ENCODE data around the gene MAP7. TPM values are rescaled to one million over a fixed set of nuclear protein-coding genes. Genes with fewer than 3 reads are reported as not detected.

Gene MAP7
- total and polyA plus RNA-seq, 2 of the 13 experiments (the other 11 are each of a cell fraction or from before 2014, with no cell fraction given) = 0.04 TPM; not detected in 1

GRCh38 chr6:136403110-136403980, 146.9 kb downstream of the MAP7 start:
- ChIA-PET CTCF (ENCODE audit: low intra/inter-chr PET ratio, low total read pairs) (no interaction called here), POLR2A (no interaction called here)
- H4K20me1 ChIP-seq (ENCODE audit: insufficient read depth, low read length) = no peaks in the 10 kb centered on the region
- no TSS peak for BruUV-seq (replicated peaks)
- intact Hi-C loops (cut with micrococcal nuclease; ENCODE audit: unreplicated experiment) = no loop called here
- no peaks in the 10 kb centered on the region for H3K36me3 ChIP-seq (replicated peaks in 1 of 2; ENCODE audit: control insufficient read depth in 1 of 2, insufficient read depth in 2 of 2, low read length in 2 of 2)
- FAIRE-seq = no peak
- H3K4me1 ChIP-seq (ENCODE audit: insufficient read depth, low read length) = no peaks in the 10 kb centered on the region
- no peaks in the 10 kb centered on the region for H3K79me2 ChIP-seq (ENCODE audit: insufficient read depth, low read length)
- no peaks in the 10 kb centered on the region for H3K9me3 ChIP-seq (ENCODE audit: low read length)
- TF ChIP-seq ATF4 (CRISPR knock-in tag; IDR thresholded peaks at IDR 0.05) (no peak), SSRP1 (CRISPR knock-in tag; IDR thresholded peaks at IDR 0.05) (no peak), NR3C1 (CRISPR knock-in tag; IDR thresholded peaks at IDR 0.05) (no peak), FOXO4 (CRISPR knock-in tag; conservative IDR thresholded peaks at IDR 0.05) (no peak), ZNF792 (CRISPR knock-in tag; IDR thresholded peaks at IDR 0.05) (no peak), CAMTA2 (CRISPR knock-in tag; IDR thresholded peaks at IDR 0.05; ENCODE audit: borderline replicate concordance) (no peak), ELF1 (CRISPR knock-in tag; IDR thresholded peaks at IDR 0.05) (no peak), ZKSCAN5 (CRISPR knock-in tag; IDR thresholded peaks at IDR 0.05) (no peak), ZNF460 (CRISPR knock-in tag; IDR thresholded peaks at IDR 0.05; ENCODE audit: borderline replicate concordance) (no peak), ZBTB1 (CRISPR knock-in tag; IDR thresholded peaks at IDR 0.05; ENCODE audit: borderline replicate concordance) (no peak)
- TF ChIP-seq, protein P1, sequence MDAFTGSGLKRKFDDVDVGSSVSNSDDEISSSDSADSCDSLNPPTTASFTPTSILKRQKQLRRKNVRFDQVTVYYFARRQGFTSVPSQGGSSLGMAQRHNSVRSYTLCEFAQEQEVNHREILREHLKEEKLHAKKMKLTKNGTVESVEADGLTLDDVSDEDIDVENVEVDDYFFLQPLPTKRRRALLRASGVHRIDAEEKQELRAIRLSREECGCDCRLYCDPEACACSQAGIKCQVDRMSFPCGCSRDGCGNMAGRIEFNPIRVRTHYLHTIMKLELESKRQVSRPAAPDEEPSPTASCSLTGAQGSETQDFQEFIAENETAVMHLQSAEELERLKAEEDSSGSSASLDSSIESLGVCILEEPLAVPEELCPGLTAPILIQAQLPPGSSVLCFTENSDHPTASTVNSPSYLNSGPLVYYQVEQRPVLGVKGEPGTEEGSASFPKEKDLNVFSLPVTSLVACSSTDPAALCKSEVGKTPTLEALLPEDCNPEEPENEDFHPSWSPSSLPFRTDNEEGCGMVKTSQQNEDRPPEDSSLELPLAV (CRISPR knock-in tag; conservative IDR thresholded peaks at IDR 0.05; ENCODE audit: low read depth) = no peak
- WGBS (ENCODE audit: low lambda C conversion rate) = 43% methylated on average over 6 of the region's 6 CpGs
- DNase-seq (ENCODE audit: low spot score) = no peak
- H3K4me2 ChIP-seq (ENCODE audit: low read depth, low read length) = no peak overlapping the region
- H2AFZ ChIP-seq (ENCODE audit: low read length) = no peak overlapping the region
- no peak overlapping the region for H3K27ac ChIP-seq (ENCODE audit: extremely low read length, insufficient read depth, low read length)
- no peaks in the 10 kb centered on the region for H3K27me3 ChIP-seq (ENCODE audit: control insufficient read depth in 1 of 2, insufficient read depth in 2 of 2, low read length in 2 of 2)
- no peak overlapping the region for H3K9ac ChIP-seq (ENCODE audit: insufficient read depth, low read depth, low read length)
- no peak for ATAC-seq
- H3K4me3 ChIP-seq (replicated peaks in 1 of 3; ENCODE audit: insufficient read depth in 1 of 3, low read depth in 2 of 3, low read length in 3 of 3) = no peak overlapping the region
- in situ Hi-C loops (cut with HindIII; ENCODE audit: extremely low pct_ligation_motif_present, low pct_unique_long_range_greater_than_20kb) = no loop called here

Measured in HepG2 (cell line).